SK-N-SH (cell line): Measurements from ENCODE around the gene ZFP69.

ENCODE experiments used
- CTCF ChIP-seq: fragments of 200-600 bp; sonication (generic); IDR thresholded peaks from 2 replicates; pipeline ENCODE4 v1.6.1; 2017; ENCODE audit warnings: antibody characterized with exemption, mild to moderate bottlenecking, moderate library complexity
- FOXJ3 ChIP-seq: sonication (generic); formaldehyde crosslinking; IDR thresholded peaks from 2 replicates; pipeline ENCODE4 v1.5.1; 2020; ENCODE audit warnings: mild to moderate bottlenecking, missing genetic modification reagents
- GABPA ChIP-seq: IDR thresholded peaks from 2 replicates; pipeline ENCODE4 v1.4.0; 2012; ENCODE audit warnings: low read depth, mild to moderate bottlenecking
- JUND ChIP-seq: IDR thresholded peaks from 2 replicates; pipeline ENCODE4 v1.4.0; 2012
- MXI1 ChIP-seq: IDR thresholded peaks from 2 replicates; pipeline ENCODE4 v1.6.1; 2012; ENCODE audit warnings: mild to moderate bottlenecking, low read depth, low read length, improper control_type of control experiment
- TAF1 ChIP-seq: IDR thresholded peaks from 2 replicates; pipeline ENCODE4 v1.6.1; 2012; ENCODE audit warnings: low read depth, mild to moderate bottlenecking, low read length, moderate library complexity, borderline replicate concordance
- USF1 ChIP-seq: IDR thresholded peaks from 2 replicates; pipeline ENCODE4 v1.4.0; 2012; ENCODE audit warnings: low read depth, borderline replicate concordance

GRCh38 chr1:40439247-40439646 is 37.8 kb upstream of the ZFP69 start:
- TF ChIP-seq MXI1 (no peak), TAF1 (no peak), CTCF (no peak), GABPA (no peak), USF1 (no peak), JUND (no peak), FOXJ3 (CRISPR knock-in tag) (no peak)
